IPS DF 4.7 (cell line): Measurements from ENCODE around the gene ADCK1.
"Not testable (repeated sequence)": the region's sequence is repeated elsewhere in the genome, so short reads cannot be mapped to it uniquely, and the experiment has no call there.

ENCODE experiments used
- DNase-seq: peaks from one replicate; pipeline ENCODE4 v3.0.0-alpha.2; 2013; ENCODE audit warnings: low spot score; ENCODE audit errors: extremely low read depth

The ADCK1 gene

GRCh38 chr14:77864580-77864979, 64.7 kb downstream of the ADCK1 start:
- no peak for DNase-seq

DNA sequence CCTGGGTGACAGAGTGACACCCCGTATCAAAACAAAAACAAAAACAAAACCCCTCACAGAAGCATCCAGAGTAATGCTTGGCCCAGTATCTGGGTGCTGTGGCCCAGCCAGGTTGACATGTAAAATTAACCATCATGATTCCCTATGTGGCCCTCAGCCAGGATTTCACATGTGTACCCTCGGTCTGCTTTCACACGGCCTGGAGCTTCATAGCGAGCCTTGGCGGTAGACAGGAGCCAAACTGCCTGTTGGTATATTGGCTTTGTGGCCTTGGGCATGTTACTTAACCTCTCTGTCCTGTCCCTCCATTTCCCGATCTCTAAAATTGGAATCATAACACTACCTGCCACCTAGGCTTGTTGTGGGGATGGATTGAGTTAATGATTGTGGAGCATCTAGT, 65.5 kb downstream of the ADCK1 start:
- no peak for DNase-seq

- DNase-seq: no peak
Measured at GRCh38 chr14:77866932-77867331, 67.0 kb downstream of the ADCK1 start.

- DNase-seq: no peak
Measured at GRCh38 chr14:77867476-77867875, 67.6 kb downstream of the ADCK1 start.

GRCh38 chr14:77868552-77869285, 68.8 kb downstream of the ADCK1 start:
- no peak for DNase-seq

GRCh38 chr14:77869340-77869739, 69.4 kb downstream of the ADCK1 start:
- no peak for DNase-seq

- DNase-seq: no peak
Measured at GRCh38 chr14:77870646-77871045, 70.7 kb downstream of the ADCK1 start.

DNA sequence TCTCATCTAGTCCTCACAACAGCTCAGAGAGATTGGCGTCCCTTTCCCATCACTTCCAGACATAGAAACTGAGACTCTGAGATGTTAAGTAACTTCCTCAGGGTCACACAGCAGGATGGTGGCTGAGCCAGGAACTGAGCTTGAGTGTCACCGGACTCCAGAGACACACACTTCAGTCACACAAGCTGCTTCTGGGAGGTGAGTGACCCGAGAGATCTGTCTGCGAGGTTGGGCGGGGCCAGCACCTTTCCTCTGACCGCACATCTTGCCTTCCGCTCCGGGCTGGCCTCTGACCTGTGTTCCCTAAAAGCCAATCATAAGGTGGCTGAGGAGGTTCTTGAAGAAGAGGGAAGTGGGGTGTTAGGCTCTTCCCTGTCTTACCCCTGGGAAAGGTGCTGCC, 72.2 kb downstream of the ADCK1 start:
- no peak for DNase-seq

GRCh38 chr14:77872983-77873382, 73.1 kb downstream of the ADCK1 start:
- no peak for DNase-seq

- no peak for DNase-seq
Measured at GRCh38 chr14:77878783-77879182, 78.9 kb downstream of the ADCK1 start.

GRCh38 chr14:77880056-77880455, 80.1 kb downstream of the ADCK1 start:
- DNase-seq: no peak

DNA sequence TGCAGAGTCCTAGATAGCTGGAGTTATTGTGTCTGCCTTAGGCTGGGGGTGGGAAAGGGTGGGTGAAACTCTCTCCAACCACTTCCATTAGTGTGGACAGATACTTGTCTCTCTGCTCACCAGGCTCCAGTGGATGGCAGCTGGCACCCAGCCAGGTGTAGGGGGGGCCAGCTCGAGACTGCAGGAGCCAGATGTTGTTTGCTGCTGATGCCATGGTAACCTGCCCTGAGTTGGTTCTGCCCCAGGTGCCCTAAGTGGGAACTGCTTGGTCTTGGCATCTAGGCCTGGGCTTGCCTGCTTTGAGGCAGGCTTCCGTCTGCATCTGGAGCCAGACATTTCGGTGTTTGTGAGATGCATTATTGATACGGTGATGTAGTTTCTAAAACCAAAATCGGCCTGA, 82.2 kb downstream of the ADCK1 start:
- DNase-seq: no peak

DNA sequence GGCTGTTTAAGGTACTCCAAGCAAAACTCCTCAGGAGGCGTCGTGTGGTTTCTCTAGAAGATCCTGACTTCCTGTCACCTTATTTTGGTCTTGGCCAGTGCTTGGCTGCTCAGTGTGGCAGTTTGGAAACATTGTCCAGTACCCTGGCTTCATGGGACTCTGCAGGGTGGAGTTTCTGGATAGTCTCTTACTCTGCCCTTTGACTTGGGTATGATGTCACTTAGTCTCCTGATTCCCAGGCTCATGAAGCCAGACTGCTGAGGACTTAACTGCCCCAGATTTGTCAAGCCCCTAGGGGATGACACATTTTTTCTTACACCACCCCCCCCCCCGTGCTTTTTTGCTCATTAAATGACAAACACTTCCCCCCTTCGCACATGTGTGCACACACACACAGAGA, 82.7 kb downstream of the ADCK1 start:
- DNase-seq: no peak

GRCh38 chr14:77883131-77883846, 83.4 kb downstream of the ADCK1 start:
- no peak for DNase-seq

DNA sequence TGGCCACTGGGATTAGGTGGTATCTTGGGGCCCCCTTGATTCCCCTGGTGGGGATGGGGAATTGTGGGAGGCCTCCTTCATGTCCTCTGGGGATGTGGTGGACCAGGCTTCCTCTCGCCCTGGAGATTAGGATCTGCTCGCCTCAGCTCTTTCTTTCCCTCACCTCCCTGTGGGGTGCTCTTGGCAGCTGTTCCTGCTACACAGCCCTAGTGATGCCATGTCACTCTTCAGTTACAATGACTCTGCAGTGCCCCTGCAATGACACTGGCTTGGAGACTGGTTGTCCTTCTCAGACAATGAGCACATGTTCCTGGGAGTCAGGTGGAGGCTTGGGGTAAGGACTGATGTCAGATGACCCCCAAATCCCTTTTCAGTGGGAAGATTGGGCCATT, 83.9 kb downstream of the ADCK1 start:
- DNase-seq: no peak

- DNase-seq: no peak
Measured at GRCh38 chr14:77885367-77885766, 85.5 kb downstream of the ADCK1 start.

DNA sequence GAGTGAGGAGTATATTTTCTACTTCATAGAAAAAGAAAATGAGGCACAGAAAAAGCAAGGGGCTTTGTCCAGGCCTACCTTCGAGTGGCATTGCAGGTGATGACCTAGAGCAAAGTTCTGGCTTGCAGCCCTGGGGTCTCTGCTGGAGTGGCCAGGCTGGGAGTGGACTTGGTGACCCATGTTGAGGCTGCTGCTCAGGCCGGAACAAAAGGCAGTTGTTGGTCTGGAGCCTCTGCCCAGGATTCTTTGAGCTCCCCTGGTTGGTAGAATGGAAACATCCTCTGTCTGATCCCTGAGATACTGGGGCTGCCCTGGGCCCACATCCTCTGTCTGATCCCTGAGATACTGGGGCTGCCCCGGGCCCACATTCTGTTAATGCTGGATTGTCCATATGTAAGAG, 86.1 kb downstream of the ADCK1 start:
- no peak for DNase-seq

- not testable (repeated sequence) for DNase-seq
Measured at GRCh38 chr14:77888903-77889302, 89.0 kb downstream of the ADCK1 start.

GRCh38 chr14:77889971-77890442, 90.1 kb downstream of the ADCK1 start:
- DNase-seq: no peak

GRCh38 chr14:77890873-77891272, 91.0 kb downstream of the ADCK1 start:
- DNase-seq: no peak

GRCh38 chr14:77892381-77892871, 92.5 kb downstream of the ADCK1 start:
- no peak for DNase-seq

- no peak for DNase-seq
Measured at GRCh38 chr14:77892890-77893484, 93.1 kb downstream of the ADCK1 start.
